Keratinocyte (primary cell): Measurements from ENCODE around the gene LRRC4C. TPM values are rescaled to one million over a fixed set of nuclear protein-coding genes. Genes with fewer than 3 reads are reported as not detected.

Experiments
- DNase-seq: peaks from one replicate; pipeline ENCODE4 v3.0.0-alpha.2; 2011; ENCODE audit warnings: low read depth, missing footprints, low spot score
- FAIRE-seq: peaks from 2 replicates; lab custom pipeline; 2011; peaks lifted over from hg19 to GRCh38; lab: Jason Lieb, UNC
- H2AFZ ChIP-seq: 2 replicates; pipeline ENCODE4 v1.6.0; 2012; ENCODE audit warnings: low read length, control low read depth, inconsistent platforms; ENCODE audit not compliant: control insufficient read depth
- H3K27ac ChIP-seq: 2 replicates; pipeline ENCODE4 v1.5.1; 2011; ENCODE audit warnings: low read length; ENCODE audit not compliant: control insufficient read depth, insufficient read depth
- H3K27me3 ChIP-seq: 3 replicates; pipeline ENCODE4 v1.6.0; 2011; ENCODE audit warnings: low read length; ENCODE audit not compliant: control insufficient read depth, insufficient read depth; ENCODE audit errors: extremely low read depth
- H3K36me3 ChIP-seq, 2 experiments: 2 replicates in 1 of 2; 3 replicates in 1 of 2; pipeline ENCODE4 v1.5.1; 2011; ENCODE audit warnings: low read length in 2 of 2, mild to moderate bottlenecking in 1 of 2; ENCODE audit not compliant: control insufficient read depth in 2 of 2, insufficient read depth in 2 of 2; ENCODE audit errors: extremely low read depth in 1 of 2
- H3K4me1 ChIP-seq: 3 replicates; pipeline ENCODE4 v1.5.1; 2011; ENCODE audit warnings: low read length; ENCODE audit not compliant: control insufficient read depth, insufficient read depth; ENCODE audit errors: extremely low read depth
- H3K4me2 ChIP-seq: 3 replicates; pipeline ENCODE4 v1.6.0; 2011; ENCODE audit warnings: low read depth, low read length; ENCODE audit not compliant: control insufficient read depth, insufficient read depth; ENCODE audit errors: extremely low read depth
- H3K4me3 ChIP-seq, 3 experiments: fragments of 200-600 bp in 1 of 3; sonication (generic) in 1 of 3; 2 replicates in 2 of 3; 3 replicates in 1 of 3; pipeline ENCODE4 v1.5.1; 2011 to 2016; ENCODE audit warnings: low read length in 3 of 3, mild to moderate bottlenecking in 3 of 3, control low read depth in 2 of 3, inconsistent platforms in 1 of 3, low read depth in 1 of 3, mixed read lengths in 1 of 3, mixed run types in 1 of 3, moderate library complexity in 1 of 3; ENCODE audit not compliant: control insufficient read depth in 2 of 3, insufficient read depth in 2 of 3; ENCODE audit errors: extremely low read depth in 1 of 3
- H3K79me2 ChIP-seq: 2 replicates; pipeline ENCODE4 v1.6.0; 2012; ENCODE audit warnings: low read length; ENCODE audit not compliant: control insufficient read depth, insufficient read depth
- H3K9ac ChIP-seq: 3 replicates; pipeline ENCODE4 v1.6.0; 2011; ENCODE audit warnings: low read length; ENCODE audit not compliant: control insufficient read depth, insufficient read depth; ENCODE audit errors: extremely low read depth
- H3K9me1 ChIP-seq: 3 replicates; pipeline ENCODE4 v1.6.0; 2011; ENCODE audit warnings: low read length; ENCODE audit not compliant: control insufficient read depth, insufficient read depth; ENCODE audit errors: extremely low read depth
- H3K9me3 ChIP-seq: 2 replicates; pipeline ENCODE4 v1.5.1; 2012; ENCODE audit warnings: low read depth, low read length; ENCODE audit not compliant: control insufficient read depth
- H4K20me1 ChIP-seq: 3 replicates; pipeline ENCODE4 v1.6.0; 2011; ENCODE audit warnings: low read length; ENCODE audit not compliant: control insufficient read depth, insufficient read depth; ENCODE audit errors: extremely low read depth
- CTCF ChIP-seq, 3 experiments: IDR thresholded peaks in 1 of 3; conservative IDR thresholded peaks in 1 of 3; optimal IDR thresholded peaks in 1 of 3; 2 replicates in 2 of 3; 3 replicates in 1 of 3; pipeline versions ENCODE3 to v1.5.1; 2011; ENCODE audit warnings: low read length in 3 of 3, mild to moderate bottlenecking in 3 of 3, moderate library complexity in 2 of 3, control low read depth in 1 of 3, inconsistent platforms in 1 of 3; ENCODE audit not compliant: insufficient read depth in 2 of 3; ENCODE audit errors: extremely low read depth in 1 of 3
- EZH2 ChIP-seq: IDR thresholded peaks from one replicate; pipeline ENCODE4 v1.6.1; 2012; ENCODE audit warnings: inconsistent platforms, mild to moderate bottlenecking, low read length, moderate library complexity
- dilution Hi-C: fragments of 300-500 bp; cut with MboI; formaldehyde crosslinking; loops from one replicate; pipeline ENCODE4 v1.7.0; 2020; ENCODE audit warnings: low sequenced_read_pairs; ENCODE audit not compliant: extremely low pct_ligation_motif_present
- polyA plus RNA-seq, 5 experiments: library from polyadenylated mRNA; depleted of rRNA in 3 of 5; stranded (reverse) in 3 of 5; stranded (forward) in 1 of 5; unstranded in 1 of 5; fragments of >200 nt; gene quantifications; 1 replicate in 1 of 5; 2 replicates in 3 of 5; 3 replicates in 1 of 5; pipeline versions ENCODE4 v1.2.1 to v1.2.3, GENCODE V29; 2011 to 2012; ENCODE audit warnings: missing spikeins in 2 of 5, low read depth in 1 of 5, low replicate concordance in 1 of 5

LRRC4C gene
- polyA plus RNA-seq, 1 donor (not counting 4 experiments of a cell fraction or from before 2014, with no cell fraction given): not detected

GRCh38 chr11:41121600-41121999, 337.9 kb downstream of the LRRC4C start:
- dilution Hi-C loops: no loop called here
- H3K4me1 ChIP-seq: no peaks in the 10 kb centered on the region
- no peaks in the 10 kb centered on the region for H3K36me3 ChIP-seq
- H3K4me3 ChIP-seq: no peak overlapping the region
- FAIRE-seq (no peak), DNase-seq (no peak)
- no peaks in the 10 kb centered on the region for H3K79me2 ChIP-seq
- no peak overlapping the region for H3K9ac ChIP-seq
- no peak overlapping the region for H3K27ac ChIP-seq
- H3K27me3 ChIP-seq: no peaks in the 10 kb centered on the region
- H3K9me3 ChIP-seq: no peaks in the 10 kb centered on the region
- no peak overlapping the region for H3K4me2 ChIP-seq
- no peaks in the 10 kb centered on the region for H4K20me1 ChIP-seq
- TF ChIP-seq EZH2 (no peak), CTCF (optimal IDR thresholded peaks at IDR 0.05 in 1 of 3, IDR thresholded peaks at IDR 0.05 in 1 of 3, conservative IDR thresholded peaks at IDR 0.05 in 1 of 3; ENCODE audit: extremely low read depth in 1 of 3, insufficient read depth in 2 of 3, low read length in 3 of 3) (no peak)
- no peak overlapping the region for H2AFZ ChIP-seq
- no peaks in the 10 kb centered on the region for H3K9me1 ChIP-seq

GRCh38 chr11:41119484-41119883, 340.0 kb downstream of the LRRC4C start:
- DNase-seq (no peak), FAIRE-seq (no peak)
- dilution Hi-C loops: no loop called here
- no peaks in the 10 kb centered on the region for H3K9me3 ChIP-seq
- H3K27ac ChIP-seq: no peak overlapping the region
- no peaks in the 10 kb centered on the region for H3K4me1 ChIP-seq
- H3K9me1 ChIP-seq: no peaks in the 10 kb centered on the region
- no peaks in the 10 kb centered on the region for H3K36me3 ChIP-seq
- no peak overlapping the region for H2AFZ ChIP-seq
- H3K27me3 ChIP-seq: no peaks in the 10 kb centered on the region
- no peaks in the 10 kb centered on the region for H3K79me2 ChIP-seq
- H4K20me1 ChIP-seq: no peaks in the 10 kb centered on the region
- no peak overlapping the region for H3K4me3 ChIP-seq
- no peak overlapping the region for H3K9ac ChIP-seq
- TF ChIP-seq EZH2 (no peak), CTCF (optimal IDR thresholded peaks at IDR 0.05 in 1 of 3, IDR thresholded peaks at IDR 0.05 in 1 of 3, conservative IDR thresholded peaks at IDR 0.05 in 1 of 3; ENCODE audit: extremely low read depth in 1 of 3, insufficient read depth in 2 of 3, low read length in 3 of 3) (no peak)
- no peak overlapping the region for H3K4me2 ChIP-seq
